Esophagus muscularis mucosa (tissue), 4 donors: Measurements from ENCODE around the gene PPP2R5D. TPM values are rescaled to one million over a fixed set of nuclear protein-coding genes. Genes with fewer than 3 reads are reported as not detected.
"Not testable (repeated sequence)": the region's sequence is repeated elsewhere in the genome, so short reads cannot be mapped to it uniquely, and the experiment has no call there.

Experiments
- DNase-seq: peaks from one replicate; pipeline ENCODE4 v3.0.0-alpha.2; 2017; ENCODE audit errors: extremely low spot score
- H3K27ac ChIP-seq, 4 donors: fragments of 200-600 bp; sonication (generic); replicated peaks in 1 of 4; 1 replicate in 3 of 4; 2 replicates in 1 of 4; pipeline ENCODE4 v1.5.1; 2016 to 2019; ENCODE audit warnings: mild to moderate bottlenecking in 1 of 4
- H3K27me3 ChIP-seq, 4 donors: fragments of 200-600 bp; sonication (generic); one replicate each; pipeline versions ENCODE4 v1.5.1 to v1.6.0; 2016 to 2019
- H3K36me3 ChIP-seq, 4 donors: fragments of 200-600 bp; sonication (generic); one replicate each; pipeline ENCODE4 v1.5.1; 2016 to 2019
- H3K4me1 ChIP-seq, 4 donors: fragments of 200-600 bp; sonication (generic); one replicate each; pipeline ENCODE4 v1.5.1; 2016 to 2019
- H3K4me3 ChIP-seq, 4 donors: fragments of 200-600 bp; sonication (generic); 1 replicate in 2 of 4; 2 replicates in 2 of 4; pipeline ENCODE4 v1.5.1; 2016 to 2019; ENCODE audit warnings: mild to moderate bottlenecking in 4 of 4, moderate library complexity in 1 of 4
- H3K9me3 ChIP-seq, 4 donors: fragments of 200-600 bp; sonication (generic); 1 replicate in 3 of 4; 2 replicates in 1 of 4; pipeline ENCODE4 v1.5.1; 2016 to 2019
- CTCF ChIP-seq, 3 experiments: fragments of 200-600 bp in 2 of 3; fragments of 450-650 bp in 1 of 3; sonication (generic) in 2 of 3; IDR thresholded peaks; one replicate each; pipeline ENCODE4 v1.5.1; 2017 to 2019; ENCODE audit warnings: antibody characterized with exemption in 3 of 3, mild to moderate bottlenecking in 2 of 3, moderate library complexity in 1 of 3
- EP300 ChIP-seq: sonication (generic); formaldehyde crosslinking; IDR thresholded peaks from one replicate; pipeline ENCODE4 v1.6.1; 2017; ENCODE audit warnings: antibody characterized with exemption
- POLR2A ChIP-seq: fragments of 450-650 bp; IDR thresholded peaks from one replicate; pipeline ENCODE4 v1.6.1; 2017; ENCODE audit warnings: antibody characterized with exemption, moderate library complexity, mild to moderate bottlenecking, low read depth
- POLR2AphosphoS5 ChIP-seq, 2 donors: sonication (generic); formaldehyde crosslinking; IDR thresholded peaks; one replicate each; pipeline ENCODE4 v1.6.1; 2017; ENCODE audit warnings: antibody characterized with exemption in 2 of 2
- WGBS: methylation state at CpG from one replicate; pipeline ENCODE4 v1.1.5; 2018; 5-methylcytosine and 5-hydroxymethylcytosine counted together
- intact Hi-C: fragments of 100-400 bp; cut with DNase I; formaldehyde crosslinking; loops from one replicate; pipeline ENCODE4 v1.15.1; 2023
- total RNA-seq, 4 donors: library from RNA; depleted of rRNA; stranded (reverse); fragments of >200 nt; gene quantifications; one replicate each; pipeline versions ENCODE4 v1.1.0 to v1.2.1, GENCODE V29; 2016

PPP2R5D gene
- total RNA-seq, 4 donors from 2014 or later, result 35.3 to 48.2 (median 42.4) TPM

DNA sequence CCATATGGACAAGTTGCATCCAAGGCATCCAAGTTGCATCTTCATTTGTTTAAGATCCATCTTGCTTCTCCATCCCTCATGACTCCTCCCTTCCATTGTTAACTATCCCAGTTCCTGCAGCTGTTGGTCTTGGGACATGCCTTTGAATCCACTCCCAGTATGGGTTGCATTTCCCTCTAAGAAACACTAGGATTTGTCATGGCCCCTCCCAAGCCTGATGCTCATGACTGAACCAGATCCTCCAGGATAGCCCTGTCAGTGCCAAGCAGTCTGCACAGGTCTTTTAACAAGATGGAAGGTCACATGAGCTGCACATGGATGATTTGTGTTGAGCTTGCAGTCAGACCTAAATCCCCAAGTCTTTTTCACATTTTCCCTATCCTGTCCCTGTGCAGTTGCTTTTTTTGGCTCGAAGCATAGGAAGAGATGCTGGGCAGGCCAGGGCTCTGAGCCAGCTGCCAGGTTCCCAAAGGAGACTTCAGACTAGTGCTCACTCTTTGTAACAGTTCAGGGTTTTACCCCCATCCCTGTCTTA is 4.2 kb downstream of the PPP2R5D start:
- no peak for DNase-seq
- intact Hi-C loops, result loop anchor here (5.0 kb wide), 1 partner anchor 61 kb away; the partner anchor contains the start of gene CNPY3
- Histone ChIP-seq H3K4me1 (peaks cover 38 to 58% (median 45%) of the 10 kb centered on the region in 4 donors), H3K27me3 (no peaks in the 10 kb centered on the region), H3K4me3 (no peak overlapping the region), H3K27ac (no peak overlapping the region), H3K36me3 (peaks cover 10 to 36% (median 30%) of the 10 kb centered on the region in 4 donors), H3K9me3 (no peaks in the 10 kb centered on the region)
- WGBS, result 33% methylated on average over 1 of the region's 1 CpG
- TF ChIP-seq CTCF (IDR thresholded peaks at IDR 0.05) (no peak), POLR2AphosphoS5 (IDR thresholded peaks at IDR 0.05) (no peak), EP300 (no peak), POLR2A (no peak)

DNA sequence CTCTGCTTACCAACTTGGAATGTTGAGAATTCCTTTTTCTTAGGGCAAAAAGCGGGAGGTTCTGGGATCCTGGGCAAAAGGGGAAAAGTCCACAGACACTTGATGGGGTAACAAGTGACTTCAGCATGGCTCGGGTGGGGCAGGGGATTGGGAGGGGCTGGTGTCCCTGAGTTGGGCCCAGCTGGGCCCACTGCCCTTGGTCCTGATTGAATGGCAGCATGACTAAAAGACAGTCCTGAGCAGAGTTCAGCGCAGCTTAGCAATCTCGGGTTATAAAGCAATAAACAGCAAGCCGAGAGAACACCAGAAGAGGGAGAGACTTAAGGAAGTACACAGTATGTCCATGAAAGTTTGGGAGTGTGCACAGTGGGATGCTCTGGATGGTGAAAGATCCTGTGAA is 5.6 kb downstream of the PPP2R5D start:
- intact Hi-C loops, result loop anchor here (5.0 kb wide), 1 partner anchor 63 kb away; the partner anchor contains the start of gene CNPY3
- WGBS, result 89% methylated on average over 5 of the region's 5 CpGs
- TF ChIP-seq CTCF (IDR thresholded peaks at IDR 0.05) (no peak), POLR2AphosphoS5 (IDR thresholded peaks at IDR 0.05) (no peak), EP300 (no peak), POLR2A (no peak)
- no peak overlapping the region for H3K27ac ChIP-seq
- H3K4me3 ChIP-seq, result no peak overlapping the region
- peaks cover 34 to 50% (median 40%) of the 10 kb centered on the region in 4 donors for H3K4me1 ChIP-seq
- H3K9me3 ChIP-seq, result no peaks in the 10 kb centered on the region
- DNase-seq, result no peak
- no peaks in the 10 kb centered on the region for H3K27me3 ChIP-seq
- peaks cover 10 to 45% (median 35%) of the 10 kb centered on the region in 4 donors for H3K36me3 ChIP-seq

DNA sequence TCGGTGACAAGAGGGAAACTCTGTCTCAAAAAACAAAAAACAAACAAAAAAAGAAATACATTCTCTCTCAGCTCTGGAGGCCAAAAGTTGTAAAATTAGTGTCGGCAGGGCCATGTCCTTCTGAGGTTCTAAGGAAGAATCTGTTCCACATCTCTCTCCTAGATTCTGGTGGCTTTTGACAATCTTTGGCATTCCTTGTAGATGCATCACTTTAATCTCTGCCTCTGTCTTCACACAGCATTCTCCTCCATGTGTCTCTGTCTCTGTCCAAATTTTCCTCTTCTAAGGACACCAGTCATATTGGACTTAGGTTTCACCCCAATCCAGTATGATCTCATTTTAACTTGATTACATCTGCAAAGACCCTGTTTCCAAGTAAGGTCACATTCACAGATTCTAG is 9.1 kb downstream of the PPP2R5D start:
- H3K4me3 ChIP-seq, result no peak overlapping the region
- TF ChIP-seq POLR2AphosphoS5 (IDR thresholded peaks at IDR 0.05), result no peak
- 89% methylated on average over 2 of the region's 2 CpGs for WGBS
- peaks cover 5 to 15% (median 6%) of the 10 kb centered on the region in 4 donors for H3K4me1 ChIP-seq
- intact Hi-C loops, result no loop called here
- H3K36me3 ChIP-seq, result peaks cover 10 to 54% (median 35%) of the 10 kb centered on the region in 4 donors
- H3K9me3 ChIP-seq, result no peaks in the 10 kb centered on the region
- no peak overlapping the region for H3K27ac ChIP-seq
- no peaks in the 10 kb centered on the region for H3K27me3 ChIP-seq
- DNase-seq, result no peak

- Histone ChIP-seq H3K36me3 (peaks cover 0 to 31% (median 17%) of the 10 kb centered on the region in 4 donors), H3K9me3 (no peaks in the 10 kb centered on the region), H3K27ac (no peak overlapping the region), H3K27me3 (no peaks in the 10 kb centered on the region), H3K4me3 (no peak overlapping the region), H3K4me1 (no peaks in the 10 kb centered on the region)
- DNase-seq, result no peak
- TF ChIP-seq CTCF (IDR thresholded peaks at IDR 0.05), result no peak
- no peak for TF ChIP-seq POLR2A
- no peak for TF ChIP-seq EP300
- TF ChIP-seq POLR2AphosphoS5 (IDR thresholded peaks at IDR 0.05), result no peak
- intact Hi-C loops, result no loop called here
These were observed 12.1 kb downstream of the PPP2R5D start for GRCh38 chr6:42996513-42996912.

- intact Hi-C loops, H3K27me3 ChIP-seq, H3K27ac ChIP-seq, H3K9me3 ChIP-seq, H3K4me1 ChIP-seq, DNase-seq, H3K4me3 ChIP-seq: not testable (repeated sequence)
- 92% methylated on average over 6 of the region's 9 CpGs for WGBS
- H3K36me3 ChIP-seq, result peaks cover 0 to 34% (median 17%) of the 10 kb centered on the region in 4 donors
These were observed 13.8 kb downstream of the PPP2R5D start for GRCh38 chr6:42998205-42998604.

DNA sequence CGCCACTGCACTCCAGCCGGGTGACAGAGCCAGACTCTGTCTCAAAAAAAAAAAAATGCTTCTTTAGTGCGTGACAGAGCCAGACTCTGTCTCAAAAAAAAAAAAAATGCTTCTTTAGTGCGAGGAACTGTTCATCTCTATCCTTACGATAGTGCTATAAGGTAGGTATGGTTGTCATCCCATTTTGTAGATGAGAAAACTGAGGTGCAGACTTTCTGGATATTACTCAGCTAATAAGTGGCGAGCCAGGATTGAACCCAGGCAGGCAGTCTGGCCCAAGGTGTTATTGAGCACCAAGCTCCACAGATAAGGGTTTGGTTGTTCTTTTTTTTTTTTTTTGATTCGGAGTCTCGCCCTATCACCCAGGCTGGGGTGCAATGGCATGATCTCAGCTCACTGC is 17.5 kb downstream of the PPP2R5D start:
- H3K27ac ChIP-seq, result no peak overlapping the region
- 93% methylated on average over 8 of the region's 8 CpGs for WGBS
- intact Hi-C loops, result no loop called here
- H3K4me3 ChIP-seq, result no peak overlapping the region
- H3K4me1 ChIP-seq, result no peaks in the 10 kb centered on the region
- no peak for DNase-seq
- H3K9me3 ChIP-seq, result no peaks in the 10 kb centered on the region
- H3K27me3 ChIP-seq, result no peaks in the 10 kb centered on the region
- peaks cover under 1 to 40% (median 21%) of the 10 kb centered on the region in 4 donors for H3K36me3 ChIP-seq
- no peak for TF ChIP-seq CTCF (IDR thresholded peaks at IDR 0.05)
- no peak for TF ChIP-seq POLR2AphosphoS5 (IDR thresholded peaks at IDR 0.05)
- no peak for TF ChIP-seq POLR2A
- no peak for TF ChIP-seq EP300
